EL (cell line): ENCODE results near the gene HOXA13.

ENCODE experiments used
- DNase-seq: peaks from one replicate; pipeline ENCODE4 v3.0.0-alpha.2; 2016

The HOXA13 gene

DNA sequence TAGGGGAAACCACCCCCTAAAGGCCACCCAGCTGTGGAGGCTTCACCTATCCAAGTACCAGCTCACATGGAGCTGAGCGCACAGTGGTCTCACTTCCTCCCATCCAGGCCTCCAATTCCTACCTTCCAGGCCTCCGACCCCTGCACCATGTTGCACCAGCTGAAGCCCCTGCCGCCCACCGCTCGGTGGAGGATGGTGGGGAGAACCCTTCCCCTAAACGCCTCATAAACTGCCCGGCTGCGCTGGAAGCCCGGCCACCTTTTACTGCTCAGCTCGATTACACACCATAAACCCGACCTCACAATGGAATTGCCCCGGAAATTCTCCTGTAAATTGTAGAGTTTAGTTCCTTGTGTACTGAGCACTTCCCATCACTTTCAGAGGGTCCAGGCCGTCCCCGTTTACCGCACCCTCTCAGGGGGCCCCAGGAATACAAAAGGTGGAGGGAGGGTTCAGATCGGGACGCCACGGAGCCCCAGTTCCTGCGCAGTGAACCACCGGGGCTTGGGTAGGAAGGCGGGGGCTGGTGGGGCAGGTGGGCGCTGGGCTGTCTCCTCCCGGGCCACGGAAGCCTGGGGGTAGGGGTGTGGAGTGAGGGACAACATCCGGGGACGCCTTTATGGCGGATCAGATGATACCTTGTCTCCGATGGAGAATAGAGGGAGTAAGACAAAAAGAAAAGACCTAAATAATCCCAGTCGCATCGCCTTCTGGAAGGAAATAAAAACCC is 42.0 kb downstream of the HOXA13 start:
- no peak for DNase-seq

DNA sequence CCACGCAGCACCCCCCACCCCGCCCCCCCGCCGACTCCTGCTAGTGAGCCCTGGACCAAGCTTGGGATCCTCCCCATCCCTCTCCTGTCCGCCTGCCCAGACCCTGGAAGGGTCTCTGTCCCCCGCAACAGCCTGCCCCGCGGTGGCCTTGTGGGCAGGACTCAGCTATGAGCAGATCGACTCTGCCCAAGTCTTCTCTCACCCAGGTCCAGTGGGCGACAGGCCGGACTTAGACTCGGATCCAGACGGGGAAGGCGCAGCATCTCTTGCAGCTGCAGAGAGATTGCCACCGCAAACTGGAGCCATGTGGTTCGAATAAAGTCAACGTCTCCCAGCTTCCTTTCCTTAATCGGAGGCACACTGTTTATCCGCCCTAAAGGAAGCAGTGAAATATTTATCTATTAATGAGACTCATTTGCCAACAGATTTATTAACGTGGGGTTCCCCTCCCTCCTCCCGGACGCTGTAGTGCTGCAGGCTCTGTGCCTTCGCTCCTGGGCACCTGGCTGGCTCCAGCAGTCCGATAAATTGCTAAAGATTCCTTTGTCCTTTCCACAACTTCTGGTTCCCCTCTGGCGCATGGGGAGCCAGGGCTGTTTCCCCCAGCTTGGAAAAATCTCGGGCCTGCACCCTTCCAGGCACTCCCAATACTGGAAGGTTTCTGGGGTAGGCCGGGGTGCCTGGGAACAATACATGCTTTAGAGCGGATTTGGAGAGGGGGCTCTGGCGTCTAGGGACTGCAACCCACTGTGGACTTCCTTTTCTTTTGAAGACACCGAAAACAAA is 42.8 kb downstream of the HOXA13 start:
- DNase-seq = no peak

DNA sequence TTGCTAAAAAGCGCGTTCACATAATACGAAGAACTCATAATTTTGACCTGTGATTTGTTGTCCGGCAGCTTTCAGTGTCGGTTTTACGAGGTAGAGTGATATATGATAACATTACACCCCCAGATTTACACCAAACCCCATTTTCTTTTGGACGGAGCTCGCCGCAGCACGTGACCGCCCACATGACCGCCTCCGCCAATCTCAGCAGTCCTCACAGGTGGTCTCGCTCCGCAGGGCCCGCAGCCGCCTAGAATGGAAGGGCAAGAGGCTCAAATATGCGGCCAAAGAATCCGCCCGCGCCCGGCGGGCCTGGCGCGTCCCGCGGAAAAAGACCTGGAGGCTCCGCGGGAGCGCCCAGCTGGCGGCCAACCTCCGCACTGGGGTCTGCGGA is 43.4 kb downstream of the HOXA13 start, which contains the start of gene HOXA7:
TSS of gene HOXA7 (minus strand) at position 168 of the 391 bp plus-strand sequence. CDS start at position 38, 130 bp downstream.
- DNase-seq = peak; percentile 84

DNA sequence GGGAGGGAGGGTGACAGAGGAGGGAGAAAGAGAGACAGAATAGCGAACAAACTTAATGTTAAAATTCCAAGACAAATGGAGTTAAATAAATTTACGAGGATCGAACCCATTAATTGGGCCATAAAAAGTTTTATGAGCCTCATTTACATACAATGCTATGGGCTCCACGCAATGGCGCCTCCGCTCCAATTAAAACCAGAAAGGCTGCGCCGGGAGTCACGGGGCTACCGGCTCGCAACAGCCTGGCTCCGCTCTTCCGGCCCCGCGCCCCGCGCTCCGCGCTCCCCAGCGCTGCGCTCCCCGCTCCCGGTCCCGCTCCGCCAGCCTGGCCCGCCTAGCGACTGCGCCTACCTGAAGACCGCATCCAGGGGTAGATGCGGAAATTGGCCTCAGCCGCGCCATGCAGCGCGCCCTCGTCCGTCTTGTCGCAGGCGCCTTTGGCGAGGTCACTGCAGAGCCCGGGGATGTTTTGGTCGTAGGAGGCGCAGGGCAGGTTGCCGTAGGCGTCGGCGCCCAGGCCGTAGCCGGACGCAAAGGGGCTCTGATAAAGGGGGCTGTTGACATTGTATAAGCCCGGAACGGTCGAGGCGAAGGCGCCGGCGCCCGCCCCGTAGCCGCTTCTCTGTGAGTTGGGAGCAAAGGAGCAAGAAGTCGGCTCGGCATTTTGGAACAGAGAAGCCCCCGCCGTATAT is 43.9 kb downstream of the HOXA13 start:
- peak; percentile 52 for DNase-seq

DNA sequence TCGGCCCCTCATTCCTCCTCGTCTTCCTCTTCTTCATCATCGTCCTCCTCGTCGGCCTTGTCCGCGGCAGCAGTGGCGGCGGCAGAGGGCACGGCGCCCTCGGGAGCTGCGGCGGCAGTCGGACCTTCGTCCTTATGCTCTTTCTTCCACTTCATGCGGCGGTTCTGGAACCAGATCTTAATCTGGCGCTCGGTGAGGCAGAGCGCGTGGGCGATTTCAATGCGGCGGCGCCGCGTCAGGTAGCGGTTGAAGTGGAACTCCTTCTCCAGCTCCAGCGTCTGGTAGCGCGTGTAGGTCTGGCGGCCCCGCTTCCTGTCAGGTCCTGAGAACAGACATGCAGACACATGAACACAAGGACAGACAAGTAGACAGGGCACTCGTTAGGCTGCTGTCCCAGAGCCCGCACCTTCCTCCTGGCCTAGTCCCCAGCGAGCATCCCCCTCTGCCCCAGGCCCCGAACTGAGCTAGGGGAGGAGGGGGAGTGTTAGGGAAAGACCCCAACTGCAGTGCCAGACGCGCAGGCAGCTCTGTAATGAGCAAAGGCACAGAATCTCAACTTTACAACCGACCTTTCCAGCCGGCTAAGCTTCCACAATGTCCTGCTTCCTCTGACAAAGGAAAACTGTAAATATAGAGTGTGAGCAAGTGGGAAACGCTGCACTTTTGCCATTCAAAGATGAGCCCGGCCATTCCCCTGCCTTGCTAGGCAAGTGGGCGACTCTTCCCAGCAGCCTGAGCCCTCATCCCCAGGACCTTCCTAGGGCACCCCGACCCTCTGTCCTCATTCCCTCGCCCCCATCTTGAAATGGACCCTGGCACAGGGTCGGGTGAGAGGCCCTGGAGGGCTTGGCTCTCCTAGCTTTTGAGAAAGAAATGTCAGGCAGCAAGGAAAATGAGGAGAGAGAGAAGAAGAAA is 44.7 kb downstream of the HOXA13 start:
- DNase-seq = no peak

DNA sequence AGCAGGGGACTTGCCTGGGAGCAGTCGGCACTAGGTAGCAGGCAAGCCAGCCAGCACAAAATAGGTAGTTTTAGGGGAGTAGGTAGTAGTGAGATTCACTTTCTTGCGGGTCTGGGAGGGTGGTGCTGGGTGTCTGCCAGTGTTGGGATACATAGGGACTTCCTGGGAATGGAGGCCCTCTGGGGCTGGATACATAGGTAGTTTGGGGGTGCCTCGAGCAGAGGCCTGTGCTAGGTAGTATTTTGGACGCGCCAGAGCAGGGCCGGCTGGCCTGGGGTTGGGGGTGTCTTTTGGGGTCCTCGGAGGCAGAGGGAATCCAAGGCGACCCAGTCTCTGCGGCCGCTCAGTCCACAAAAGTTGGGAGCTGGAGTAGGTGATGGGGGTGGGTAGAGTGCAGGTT is 45.5 kb downstream of the HOXA13 start:
- no peak for DNase-seq

DNA sequence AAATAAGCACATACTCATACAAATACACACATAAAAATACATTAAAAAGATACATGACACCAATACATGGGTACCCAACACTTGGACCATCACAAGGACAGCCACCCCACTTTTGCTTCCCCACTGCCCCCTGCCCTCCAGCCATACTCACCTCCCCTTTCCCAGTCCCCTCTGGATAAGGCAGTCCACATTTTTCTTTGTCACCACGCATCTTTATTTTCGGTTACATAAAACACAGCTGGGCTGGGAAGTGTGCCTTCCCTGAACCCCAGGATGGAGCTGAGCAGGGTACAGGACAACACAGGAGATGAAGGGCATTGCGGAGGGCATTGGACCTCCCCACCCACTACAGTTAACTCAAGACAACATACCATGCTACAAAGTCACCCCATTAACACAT is 46.4 kb downstream of the HOXA13 start:
- DNase-seq = no peak

DNA sequence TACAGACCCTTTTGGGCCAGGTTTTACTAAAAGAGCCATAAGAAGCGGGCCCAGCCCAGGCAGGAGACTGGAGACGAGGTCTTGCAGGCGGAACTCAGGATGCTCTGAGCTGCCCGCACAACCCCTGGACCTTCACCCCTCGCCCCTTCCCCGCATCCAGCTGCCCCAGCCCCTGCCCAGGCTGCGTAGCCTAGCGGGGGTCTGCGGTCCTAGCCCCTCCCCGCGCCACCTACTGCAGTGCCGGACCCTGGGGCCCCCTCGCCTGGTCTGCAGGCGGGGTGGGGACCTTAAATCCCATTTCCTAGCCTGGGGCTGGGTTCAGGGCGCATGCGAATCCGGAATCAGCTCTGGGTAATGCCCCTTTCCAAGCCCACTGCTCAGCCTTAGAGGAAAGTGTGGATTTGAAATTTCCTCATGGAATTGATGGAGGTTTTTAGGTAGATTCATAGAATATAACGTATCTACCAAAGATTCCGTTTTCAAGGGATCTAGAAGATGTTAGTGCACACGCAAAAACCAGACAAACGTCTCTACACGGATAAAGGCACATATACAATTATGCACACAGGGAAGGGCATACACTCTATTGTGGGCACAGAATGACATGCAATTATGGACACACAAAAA is 47.0 kb downstream of the HOXA13 start:
- DNase-seq = no peak

DNA sequence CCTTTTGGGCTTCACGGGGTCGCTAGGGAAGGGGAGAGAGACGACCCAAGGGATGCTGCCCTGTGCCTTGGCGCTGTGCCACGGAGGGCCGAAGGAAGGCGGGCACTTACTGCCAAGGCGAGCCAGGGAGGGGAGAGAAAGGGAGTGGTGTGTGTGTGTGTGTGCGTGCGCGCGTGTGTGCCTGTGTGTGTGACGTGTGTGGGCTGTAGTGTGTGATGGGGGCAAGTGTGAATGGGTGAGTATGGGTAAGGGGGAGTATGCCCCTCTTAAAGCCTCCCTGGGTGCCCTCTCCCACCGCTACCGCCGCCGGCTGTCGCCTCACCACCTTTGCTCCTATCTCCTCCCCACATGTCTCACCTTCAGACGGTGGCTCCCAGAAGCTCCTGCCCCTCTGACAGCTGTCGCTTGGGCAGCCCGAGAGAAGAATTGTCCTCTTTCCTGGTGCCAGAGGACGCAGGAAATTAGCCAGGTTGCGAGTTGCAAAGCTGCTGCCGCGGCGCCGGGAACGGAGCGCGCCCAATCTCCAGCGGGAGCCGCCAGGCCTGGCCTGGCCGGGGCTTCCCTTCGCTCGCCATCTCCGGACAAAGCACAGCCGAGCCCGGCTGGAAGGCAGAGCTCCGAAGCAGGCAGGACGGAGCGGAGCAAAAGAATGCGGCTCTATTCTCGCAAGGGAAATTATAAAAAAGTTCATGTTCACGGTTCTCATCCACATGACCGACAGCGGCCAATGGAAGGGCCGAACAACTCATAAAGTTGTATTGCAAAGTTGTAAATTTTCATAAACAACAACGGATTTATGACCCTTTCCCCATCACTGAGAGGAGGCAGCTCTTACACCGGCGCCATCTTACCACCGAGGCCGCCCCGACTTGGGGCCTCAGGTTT is 47.7 kb downstream of the HOXA13 start, which contains the start of gene HOXA3:
TSS of gene HOXA3 (minus strand) at position 653 of the 885 bp plus-strand sequence. CDS start 41,943 bp downstream, outside the sequence.
- peak; percentile 84 for DNase-seq

DNA sequence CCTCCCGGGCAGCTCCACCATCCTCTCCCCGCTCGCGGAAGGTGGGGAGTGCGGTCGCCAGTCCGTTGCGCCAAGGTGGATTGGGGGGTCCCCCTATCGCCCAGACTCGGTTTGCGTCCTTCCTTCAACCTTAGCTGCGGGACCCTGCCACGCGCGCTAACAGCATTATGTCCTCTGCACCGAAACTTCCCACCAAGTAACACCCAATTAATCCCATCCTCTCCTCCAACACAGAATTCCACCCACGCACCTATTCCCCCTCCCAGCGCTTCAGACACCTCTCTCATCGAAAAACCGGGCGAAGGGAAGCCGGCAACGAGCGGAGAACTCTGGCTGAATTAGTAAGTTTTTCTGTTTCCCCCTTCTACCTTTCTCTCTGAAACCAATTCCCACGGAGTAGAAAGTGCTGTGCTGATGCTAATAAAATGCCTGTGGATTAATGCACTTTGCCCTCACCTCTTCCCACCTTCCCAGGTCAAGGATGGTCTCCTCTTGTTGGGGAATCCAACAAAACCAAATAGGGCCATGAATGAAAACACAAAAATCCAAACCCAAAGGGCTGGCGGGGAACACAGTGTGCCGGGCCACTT is 48.5 kb downstream of the HOXA13 start:
- DNase-seq = no peak

DNA sequence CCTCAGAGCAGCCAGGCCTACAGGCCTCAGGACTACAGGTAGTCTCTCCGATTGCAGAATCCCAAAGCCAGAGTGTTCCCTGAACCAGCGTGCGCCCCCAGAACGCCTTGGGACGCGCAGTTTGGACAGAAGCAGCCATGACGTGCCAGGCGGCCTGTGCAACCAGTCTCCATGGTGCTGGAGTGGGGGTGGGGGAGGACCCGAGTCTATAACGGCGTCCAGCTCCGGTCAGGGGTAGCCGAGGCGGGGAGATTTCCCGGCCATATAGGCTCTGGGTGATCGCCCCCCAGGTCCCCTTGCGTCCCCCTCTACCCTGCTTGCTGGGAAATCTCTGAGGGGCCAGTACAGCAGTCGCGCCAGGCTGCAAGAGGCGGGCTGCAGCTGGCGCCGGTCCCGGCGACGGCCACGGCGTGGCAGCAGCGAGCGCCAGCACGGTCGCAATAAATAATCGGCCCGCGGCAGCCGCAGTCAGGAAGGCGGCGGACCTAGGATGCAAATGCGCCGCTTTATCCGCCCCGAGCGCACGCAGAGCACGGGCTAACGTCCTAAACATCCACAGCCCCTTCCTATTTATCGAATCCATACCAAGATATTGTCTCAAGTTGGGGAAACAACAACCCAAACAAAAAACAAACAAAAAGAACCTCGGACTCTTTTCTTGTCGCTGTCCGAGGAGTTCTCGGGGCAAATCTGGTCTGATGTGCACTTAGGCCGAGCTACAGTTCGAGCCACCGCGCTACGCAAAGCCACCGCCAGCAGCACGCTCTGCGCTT is 49.1 kb downstream of the HOXA13 start:
- peak; percentile 83 for DNase-seq

DNA sequence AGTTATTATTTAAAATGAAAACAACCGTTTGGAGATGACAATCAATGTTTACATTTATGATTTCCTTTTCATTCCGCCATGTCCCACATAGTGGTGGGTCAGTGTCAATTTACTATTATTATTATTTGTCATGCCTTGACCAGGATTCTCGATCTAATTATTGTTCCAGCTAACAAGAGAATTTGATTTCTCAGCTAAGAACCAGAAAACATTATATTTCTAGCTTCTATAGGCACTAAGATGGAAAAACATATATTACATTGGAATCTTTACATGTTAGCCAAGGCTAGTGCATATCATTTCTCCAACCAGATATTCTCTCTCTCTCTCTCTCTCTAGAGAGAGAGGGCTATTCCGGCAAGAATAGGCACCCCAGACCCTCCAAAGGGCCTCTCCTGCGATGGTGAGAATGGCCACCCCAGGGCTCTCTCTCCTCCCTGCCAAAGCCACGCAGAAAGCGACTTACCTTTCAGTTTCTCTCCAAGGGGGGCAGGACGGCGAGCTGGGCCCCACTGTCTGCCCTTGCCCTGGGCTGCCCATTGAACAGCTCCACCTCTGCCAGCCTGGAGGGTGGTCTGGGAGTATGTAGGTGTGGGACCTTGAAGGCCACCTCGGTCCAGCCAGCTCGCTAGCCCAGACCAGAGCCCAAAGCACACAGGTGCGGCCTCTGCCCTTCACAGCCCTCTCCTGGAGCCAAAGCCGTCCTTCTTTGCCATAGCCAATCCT is 49.9 kb downstream of the HOXA13 start:
- DNase-seq = no peak

DNA sequence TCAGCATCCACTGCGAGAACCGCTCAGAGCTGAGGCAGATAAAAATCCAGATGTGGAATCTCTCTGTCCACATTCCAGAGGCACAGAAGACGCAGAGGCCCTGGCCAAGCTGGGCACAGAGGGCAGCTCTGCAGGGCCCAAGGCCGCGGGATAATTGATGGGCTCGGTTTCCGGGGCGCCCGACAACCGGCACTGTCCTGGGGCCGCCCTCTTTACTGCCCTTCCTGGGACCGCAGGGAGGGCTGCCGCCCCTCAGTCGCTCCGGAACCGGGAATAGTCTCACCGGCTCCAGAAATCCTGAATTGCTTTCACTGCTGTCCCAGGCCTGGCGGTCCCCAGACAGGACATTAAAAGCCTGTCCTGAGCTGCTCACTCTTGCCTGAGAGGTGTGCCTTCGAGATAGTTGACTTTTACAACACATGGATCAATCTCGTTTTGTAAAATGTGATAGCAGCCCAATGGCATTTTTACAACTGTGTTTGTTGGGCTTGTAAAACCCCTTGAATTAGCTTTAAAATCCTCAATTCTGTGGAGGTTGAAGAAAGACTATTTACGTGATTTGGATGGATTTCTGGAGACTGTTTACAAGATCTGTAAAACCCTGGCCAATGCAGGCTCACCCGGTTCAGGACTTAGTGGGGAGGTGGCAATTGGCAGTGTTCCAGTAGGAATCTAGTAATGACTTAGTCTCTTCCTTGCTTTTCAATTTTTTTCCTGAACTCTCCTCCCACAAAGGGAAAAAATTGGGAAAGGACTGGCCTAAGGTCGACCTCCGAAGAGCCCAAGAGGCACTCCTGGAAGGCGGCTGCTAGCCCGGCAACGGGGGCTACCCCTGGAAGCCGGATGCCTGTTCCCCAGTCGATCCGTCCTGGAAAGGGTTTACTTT is 50.9 kb downstream of the HOXA13 start:
- peak; percentile 30 for DNase-seq

DNA sequence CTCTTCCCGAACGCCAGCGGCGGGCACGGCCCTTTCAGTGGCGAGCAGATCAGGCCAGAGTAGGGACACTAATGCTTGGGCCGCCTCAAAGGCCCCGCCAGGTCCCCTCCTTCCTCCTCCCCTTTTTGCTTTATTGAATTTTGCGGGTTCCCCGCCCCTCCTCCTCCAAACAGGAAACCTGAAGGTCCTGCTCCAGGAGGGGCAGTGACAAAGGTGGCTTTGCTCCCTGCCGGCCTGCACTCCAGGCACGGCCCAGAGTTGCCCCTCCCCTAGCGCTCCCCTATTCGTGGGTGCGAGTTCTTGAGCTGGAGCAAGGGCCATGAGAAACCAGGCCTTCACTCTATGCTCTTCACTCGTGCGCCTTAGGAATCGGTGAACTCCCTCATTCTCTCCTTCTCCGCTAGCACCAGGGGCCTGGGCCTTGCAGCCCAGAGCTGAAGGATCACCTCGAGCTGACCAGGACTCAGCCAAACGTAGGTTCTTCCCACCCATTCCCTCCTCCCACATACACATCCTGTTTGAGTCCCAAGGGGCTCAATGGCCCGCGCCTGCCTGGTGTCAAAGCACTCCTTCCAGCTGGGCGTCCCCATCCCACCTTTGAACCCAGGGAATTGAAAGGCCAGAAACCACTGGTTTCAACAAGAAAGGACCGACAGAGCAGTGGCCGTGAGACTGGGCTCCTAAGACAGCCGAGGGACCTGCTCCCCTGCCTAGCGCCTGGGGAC is 51.7 kb downstream of the HOXA13 start:
- no peak for DNase-seq

DNA sequence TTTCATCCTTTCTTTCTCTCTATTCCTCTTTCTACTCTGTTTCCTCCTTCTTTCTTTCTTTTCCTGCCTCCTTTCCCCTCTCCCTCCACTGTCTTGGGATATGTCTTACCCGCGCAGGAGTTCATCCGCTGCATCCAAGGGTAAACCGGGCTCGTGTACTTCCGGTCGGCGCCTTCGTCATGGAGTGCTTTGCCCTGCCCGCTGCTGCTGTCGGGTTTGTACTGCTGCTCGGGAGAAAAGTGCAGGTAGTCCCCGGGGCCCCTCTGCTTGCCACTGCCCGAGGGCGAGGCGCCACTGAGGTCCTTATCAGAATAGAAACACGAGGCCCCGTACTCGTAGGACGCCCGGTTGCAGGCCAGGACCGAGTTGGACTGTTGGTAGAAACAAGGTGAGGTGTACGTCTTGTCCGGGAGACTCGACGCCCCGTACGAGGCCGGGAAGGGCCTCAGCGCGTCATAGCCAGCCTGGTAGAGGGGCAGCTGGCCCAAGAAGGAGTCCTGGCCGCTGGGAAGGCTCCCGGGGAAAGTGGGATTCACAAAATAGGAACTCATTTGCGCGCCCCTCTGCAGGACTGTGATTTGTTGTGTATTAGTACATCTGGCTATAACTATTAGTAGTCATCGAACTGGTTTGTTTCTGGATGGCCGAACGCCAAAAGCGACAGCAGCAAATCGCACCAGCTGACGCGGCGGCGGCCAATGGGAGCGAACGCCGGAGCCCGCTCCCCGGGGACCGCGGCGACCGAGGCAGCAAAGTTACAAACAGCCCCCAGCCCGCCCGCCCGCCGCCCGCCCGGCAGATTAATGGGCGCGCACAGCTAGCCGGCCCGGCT is 52.5 kb downstream of the HOXA13 start, which contains the start of gene HOXA6:
TSS of gene HOXA6 (minus strand) at position 576 of the 832 bp plus-strand sequence. CDS start at position 551, 25 bp downstream.
- no peak for DNase-seq
